Fibroblast of villous mesenchyme (primary cell): Measurements from ENCODE around the gene COL15A1. TPM values are rescaled to one million over a fixed set of nuclear protein-coding genes. Genes with fewer than 3 reads are reported as not detected.
A peak's percentile ranks its signal among the peaks of the same experiment; 100 is the strongest.

ENCODE experiments used
- DNase-seq: peaks from one replicate; pipeline ENCODE4 v3.0.0-alpha.2; 2010; ENCODE audit warnings: low read depth
- H3K4me3 ChIP-seq: 2 replicates; pipeline ENCODE4 v1.5.1; 2011; ENCODE audit warnings: low read depth, mild to moderate bottlenecking, low read length
- total RNA-seq: library from RNA; depleted of rRNA; stranded (reverse); fragments of >200 nt; gene quantifications from 2 replicates; pipeline ENCODE4 v1.2.3, GENCODE V29; 2012
- TF ChIP-seq, protein P1 (sequence below): IDR thresholded peaks from 2 replicates; pipeline ENCODE4 v1.5.1; 2012; ENCODE audit warnings: low read depth, mild to moderate bottlenecking, low read length; ENCODE audit not compliant: insufficient read depth

The COL15A1 gene
- total RNA-seq, 1 donor: 1.7 TPM

DNA sequence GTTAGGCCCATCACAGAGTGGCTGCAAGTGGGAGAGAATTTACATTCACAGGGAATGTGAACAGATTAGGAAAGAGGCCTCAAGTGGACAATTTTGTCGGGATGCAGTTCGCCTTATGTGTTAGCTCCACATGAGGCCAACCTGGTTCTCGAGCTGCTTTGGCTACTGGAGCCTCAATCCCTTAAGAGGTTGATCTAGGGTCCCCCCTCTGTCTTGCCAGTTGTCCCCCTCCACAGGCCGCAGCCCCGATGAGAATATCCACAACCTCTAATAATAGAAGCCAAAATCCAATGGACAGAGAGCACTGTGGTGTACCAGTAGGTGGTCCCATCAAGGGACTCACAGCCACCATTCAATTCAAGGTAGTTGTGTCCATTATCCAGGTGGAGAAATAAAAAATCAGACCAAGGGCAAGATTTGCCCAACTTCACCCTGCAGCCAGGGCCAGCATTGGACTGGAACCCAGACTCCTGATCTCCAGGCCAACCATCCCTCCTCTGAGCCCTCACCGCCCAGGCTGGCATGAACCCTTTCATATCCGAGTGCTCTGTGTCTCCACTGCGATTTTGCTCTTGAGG lies 1.7 kb upstream of the COL15A1 start:
- no peak overlapping the region for H3K4me3 ChIP-seq
- DNase-seq: no peak
- TF ChIP-seq, protein P1, sequence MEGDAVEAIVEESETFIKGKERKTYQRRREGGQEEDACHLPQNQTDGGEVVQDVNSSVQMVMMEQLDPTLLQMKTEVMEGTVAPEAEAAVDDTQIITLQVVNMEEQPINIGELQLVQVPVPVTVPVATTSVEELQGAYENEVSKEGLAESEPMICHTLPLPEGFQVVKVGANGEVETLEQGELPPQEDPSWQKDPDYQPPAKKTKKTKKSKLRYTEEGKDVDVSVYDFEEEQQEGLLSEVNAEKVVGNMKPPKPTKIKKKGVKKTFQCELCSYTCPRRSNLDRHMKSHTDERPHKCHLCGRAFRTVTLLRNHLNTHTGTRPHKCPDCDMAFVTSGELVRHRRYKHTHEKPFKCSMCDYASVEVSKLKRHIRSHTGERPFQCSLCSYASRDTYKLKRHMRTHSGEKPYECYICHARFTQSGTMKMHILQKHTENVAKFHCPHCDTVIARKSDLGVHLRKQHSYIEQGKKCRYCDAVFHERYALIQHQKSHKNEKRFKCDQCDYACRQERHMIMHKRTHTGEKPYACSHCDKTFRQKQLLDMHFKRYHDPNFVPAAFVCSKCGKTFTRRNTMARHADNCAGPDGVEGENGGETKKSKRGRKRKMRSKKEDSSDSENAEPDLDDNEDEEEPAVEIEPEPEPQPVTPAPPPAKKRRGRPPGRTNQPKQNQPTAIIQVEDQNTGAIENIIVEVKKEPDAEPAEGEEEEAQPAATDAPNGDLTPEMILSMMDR: no peak

DNA sequence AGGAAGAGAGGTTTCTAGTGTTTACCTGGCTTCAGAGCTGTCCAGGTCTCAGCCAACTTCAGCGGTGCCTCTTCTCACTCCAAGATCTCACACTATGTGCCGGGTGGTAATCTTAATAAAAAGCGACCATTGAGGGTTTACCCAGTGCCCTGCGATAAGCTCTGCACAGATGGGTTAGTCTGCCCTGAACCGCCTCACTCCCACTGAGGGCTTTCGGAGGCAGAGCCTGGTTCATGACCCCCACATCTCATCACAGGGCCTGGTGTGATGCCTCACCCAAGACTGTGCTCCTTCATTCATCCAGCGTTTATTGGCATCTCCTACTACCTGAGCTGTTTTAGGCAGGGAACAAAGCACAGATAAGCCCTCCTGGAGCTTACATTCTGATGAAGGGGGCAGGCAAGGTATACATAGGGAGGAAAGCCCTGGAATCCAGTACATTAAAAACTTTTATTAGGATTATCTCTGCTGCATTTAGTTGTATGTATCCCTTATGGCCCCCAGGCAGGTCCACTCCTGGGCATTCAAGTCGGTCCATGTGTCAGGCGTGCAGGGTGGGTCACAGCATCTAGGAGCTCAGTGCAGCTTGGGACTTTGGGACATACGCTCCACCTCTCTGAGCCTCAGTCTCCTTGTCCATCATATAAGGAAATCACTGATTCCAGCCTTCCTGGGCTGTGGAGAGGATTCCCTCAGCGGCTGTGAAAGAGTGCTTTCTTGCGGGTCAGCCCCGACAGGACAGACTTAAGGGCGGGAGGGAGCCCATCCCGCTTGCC lies 613 bp upstream of the COL15A1 start:
- TF ChIP-seq, protein P1: no peak
- DNase-seq: no peak
- H3K4me3 ChIP-seq: peak overlapping the region; percentile 86

DNA sequence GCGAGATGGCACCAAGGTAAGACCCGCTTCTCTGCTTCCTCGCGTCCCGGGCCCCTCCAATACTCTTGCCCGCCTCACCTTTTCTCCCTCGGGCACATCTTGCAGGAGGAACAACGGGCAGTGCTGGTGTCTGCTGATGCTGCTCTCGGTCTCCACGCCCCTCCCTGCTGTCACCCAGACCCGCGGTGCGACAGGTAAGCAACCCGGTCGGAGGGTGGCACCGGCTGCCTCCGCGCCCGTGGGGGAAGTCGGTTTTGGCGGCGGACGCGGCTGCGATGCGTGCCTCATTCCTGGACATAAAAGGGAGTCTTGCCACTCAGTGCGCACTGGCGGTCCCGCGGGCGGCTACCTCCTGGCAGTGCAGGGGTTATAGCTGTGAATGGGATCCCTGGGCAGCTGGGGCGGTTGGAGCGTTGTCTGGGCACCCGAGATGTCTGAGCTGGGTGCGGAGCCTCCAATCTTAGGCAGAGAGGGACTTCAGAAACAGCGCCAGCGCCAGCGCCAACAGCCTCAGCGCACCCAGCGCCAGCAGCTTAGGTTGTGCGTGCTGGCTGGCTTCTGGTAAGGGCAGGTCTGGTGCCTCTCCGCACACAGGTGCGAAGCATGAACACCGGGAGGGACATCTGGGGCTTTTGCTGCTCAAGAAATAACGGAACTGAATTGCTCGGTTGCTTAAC lies 488 bp downstream of the COL15A1 start:
- TF ChIP-seq, protein P1: no peak
- peak; percentile 49 for DNase-seq
- peak overlapping the region; percentile 86 for H3K4me3 ChIP-seq

DNA sequence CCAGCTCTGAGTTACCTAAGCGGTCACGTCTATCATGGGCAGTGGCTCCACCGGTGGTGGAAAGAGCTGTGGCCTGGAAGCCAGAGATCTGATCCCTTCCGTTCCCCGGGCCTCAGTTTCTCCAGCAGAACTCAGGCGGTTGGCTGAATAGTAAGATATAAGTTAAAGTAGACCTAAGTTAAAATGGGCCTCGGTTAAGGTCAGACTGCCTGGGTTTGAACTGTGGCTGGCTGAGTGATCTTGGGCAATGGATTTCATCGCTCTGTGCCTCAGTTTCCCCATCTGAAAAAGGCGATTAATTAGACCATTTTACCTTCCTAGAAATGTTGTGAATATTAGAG lies 997 bp downstream of the COL15A1 start:
- TF ChIP-seq, protein P1: no peak
- H3K4me3 ChIP-seq: peak overlapping the region; percentile 86
- no peak for DNase-seq

DNA sequence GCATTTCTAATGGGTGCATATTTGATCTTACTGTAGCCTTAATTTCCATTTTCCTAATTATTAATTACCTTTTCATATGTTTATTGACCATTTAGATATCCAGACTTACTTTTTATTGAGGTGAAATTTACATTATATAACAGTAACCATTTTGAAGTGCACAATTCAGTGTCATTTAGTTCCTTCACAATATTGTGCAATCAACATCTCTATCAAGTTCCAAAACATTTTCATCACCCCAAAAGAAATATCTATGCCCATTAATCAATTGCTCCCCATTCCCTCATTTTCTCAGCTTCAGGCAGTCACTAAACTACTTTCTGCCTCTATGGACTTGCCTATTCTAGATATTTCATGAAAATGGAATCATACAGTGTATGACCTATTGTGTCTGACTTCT lies 5.9 kb downstream of the COL15A1 start:
- DNase-seq: no peak
- TF ChIP-seq, protein P1: no peak
- no peak overlapping the region for H3K4me3 ChIP-seq

DNA sequence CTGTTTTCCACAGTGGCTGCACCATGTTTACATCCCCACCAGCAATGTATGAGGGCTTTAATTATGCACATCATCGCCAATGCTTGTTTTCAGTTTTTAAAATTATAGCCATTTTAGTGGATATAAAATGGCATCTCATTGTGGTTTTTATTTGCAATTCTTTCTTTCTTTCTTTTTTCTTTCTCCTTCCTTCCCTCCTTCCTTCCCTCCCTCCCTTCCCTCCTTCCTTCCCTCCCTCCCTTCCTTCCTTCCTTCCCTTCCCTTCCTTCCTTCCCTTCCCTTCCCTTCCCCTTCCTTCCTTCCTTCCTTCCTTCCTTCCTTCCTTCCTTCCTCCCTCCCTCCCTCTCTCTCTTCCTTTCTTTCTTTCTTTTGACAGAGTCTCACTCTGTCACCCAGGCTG lies 6.6 kb downstream of the COL15A1 start:
- TF ChIP-seq, protein P1: no peak
- no peak for DNase-seq
- no peak overlapping the region for H3K4me3 ChIP-seq
